ENCODE results near the gene WDR37.

GRCh38 chr10:1128649-1129048 lies 72.5 kb downstream of the WDR37 start:
- TF ChIP-seq CTCF (conservative IDR thresholded peaks at IDR 0.05; ENCODE audit: low read depth, low read length) (no peak), EZH2phosphoT487 (IDR thresholded peaks at IDR 0.05; ENCODE audit: borderline replicate concordance, low read length) (no peak)
